Muscle of back (tissue), 11 donors: Measurements from ENCODE around the gene LMAN2. TPM values are rescaled to one million over a fixed set of nuclear protein-coding genes. Genes with fewer than 3 reads are reported as not detected.
"Not testable (repeated sequence)": the region's sequence is repeated elsewhere in the genome, so short reads cannot be mapped to it uniquely, and the experiment has no call there.

Experiments used
- DNase-seq, 3 donors: peaks; one replicate each; pipeline versions ENCODE4 v3.0.0 to v3.0.0-alpha.2; 2013
- polyA plus RNA-seq, 10 donors: library from polyadenylated mRNA; unstranded; fragments of 120-200 nt; gene quantifications; one replicate each; pipeline ENCODE4 v1.2.1, GENCODE V29; 2013; ENCODE audit not compliant: insufficient read length in 10 of 10

Gene LMAN2
- polyA plus RNA-seq, 10 donors, result 53.9 to 87.5 (median 67.8) TPM

DNA sequence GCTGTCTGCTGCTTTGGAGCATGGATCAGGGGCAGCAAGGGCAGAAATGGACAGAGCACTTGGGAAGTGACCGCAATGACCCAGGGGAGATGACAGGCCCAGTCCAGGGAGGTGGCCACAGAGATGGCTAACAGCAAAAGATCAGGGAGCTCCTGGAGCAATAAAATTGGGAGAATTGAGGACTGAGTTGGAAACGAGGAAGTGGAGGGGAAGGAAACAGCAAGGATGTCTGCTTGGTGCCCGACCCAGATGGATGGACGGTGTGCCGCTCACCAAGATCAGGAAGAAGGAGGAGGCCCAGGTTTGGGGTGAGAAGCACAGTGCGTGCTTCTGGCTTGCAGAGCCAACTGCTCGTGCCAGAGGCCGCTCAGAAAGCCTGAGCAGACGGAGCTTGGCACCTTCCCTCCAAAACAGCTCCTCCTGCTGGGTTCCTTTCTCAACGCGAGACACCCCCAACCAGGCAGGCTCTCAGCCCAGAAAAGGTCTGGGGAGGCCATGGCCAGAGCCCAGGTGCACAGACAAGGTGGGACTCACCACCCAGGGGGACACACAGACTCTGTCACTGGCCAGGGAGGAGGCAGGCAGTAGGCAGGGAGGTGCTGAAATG, 31.1 kb upstream of the LMAN2 start:
- DNase-seq, result peak in 1 of 3 donors; percentile 67

DNA sequence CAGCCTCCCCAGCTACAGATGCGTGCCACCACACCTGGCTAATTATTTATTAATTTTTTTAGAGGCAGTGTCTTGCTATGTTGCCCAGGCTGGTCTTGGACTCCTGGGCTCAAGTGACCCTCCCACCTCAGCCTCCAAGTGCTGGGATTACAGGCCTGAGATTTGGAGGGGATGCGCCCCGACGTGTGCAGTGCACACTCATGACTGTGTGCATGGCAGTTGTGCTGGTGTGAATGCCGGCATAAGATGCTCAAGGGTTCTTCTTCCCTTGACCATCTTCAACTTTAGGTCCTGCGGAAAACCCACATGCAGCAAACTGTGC, 29.3 kb upstream of the LMAN2 start:
- no peak for DNase-seq

DNA sequence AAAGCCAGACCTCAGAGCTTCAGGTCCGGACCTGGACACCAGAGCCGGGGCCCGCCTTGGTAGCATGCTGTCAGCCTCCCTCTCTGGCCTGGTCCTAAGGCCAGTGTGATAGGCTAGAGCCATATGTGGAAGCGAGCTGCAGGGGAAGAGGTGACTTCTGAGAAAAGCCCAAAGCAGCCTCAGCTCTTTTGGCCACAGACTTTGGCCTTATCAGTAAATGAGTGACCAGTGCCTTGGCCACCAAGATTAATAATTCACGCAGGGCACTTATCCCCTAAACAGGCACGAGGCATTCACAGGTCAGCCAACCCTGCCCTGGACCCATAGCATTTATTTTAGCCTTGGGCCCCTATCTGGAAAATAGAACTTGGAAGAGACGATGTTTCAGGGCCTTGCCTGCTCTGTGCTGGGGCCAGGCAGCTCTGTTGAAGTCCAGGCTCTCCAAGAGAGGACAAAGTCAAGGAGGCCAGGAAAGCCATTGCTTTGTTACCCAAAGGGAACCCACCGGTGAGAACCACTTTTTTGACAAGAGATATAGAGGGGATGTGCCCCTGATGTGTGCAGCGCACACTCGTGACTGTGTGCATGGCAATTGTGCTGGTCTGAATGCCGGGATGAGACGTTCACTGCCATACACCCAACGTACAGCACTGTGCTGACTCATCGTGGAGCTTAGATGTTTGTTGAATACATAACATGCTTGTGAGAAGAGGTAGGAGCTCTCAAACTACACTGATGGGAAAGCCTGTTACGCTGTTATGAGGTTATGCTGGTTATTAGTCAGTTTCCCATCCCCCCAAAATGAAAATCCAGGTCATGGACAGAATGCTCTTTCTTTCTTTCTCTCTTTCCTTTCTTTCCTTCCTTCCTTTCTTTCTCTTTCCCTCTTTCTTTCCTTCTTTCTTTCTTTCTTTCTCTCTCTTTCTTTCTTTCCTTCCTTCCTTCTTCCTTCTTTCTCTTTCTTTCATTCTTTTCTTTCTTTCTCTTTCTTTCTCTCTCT, 27.7 kb upstream of the LMAN2 start:
- DNase-seq, result peak in 1 of 3 donors; percentile 62

DNA sequence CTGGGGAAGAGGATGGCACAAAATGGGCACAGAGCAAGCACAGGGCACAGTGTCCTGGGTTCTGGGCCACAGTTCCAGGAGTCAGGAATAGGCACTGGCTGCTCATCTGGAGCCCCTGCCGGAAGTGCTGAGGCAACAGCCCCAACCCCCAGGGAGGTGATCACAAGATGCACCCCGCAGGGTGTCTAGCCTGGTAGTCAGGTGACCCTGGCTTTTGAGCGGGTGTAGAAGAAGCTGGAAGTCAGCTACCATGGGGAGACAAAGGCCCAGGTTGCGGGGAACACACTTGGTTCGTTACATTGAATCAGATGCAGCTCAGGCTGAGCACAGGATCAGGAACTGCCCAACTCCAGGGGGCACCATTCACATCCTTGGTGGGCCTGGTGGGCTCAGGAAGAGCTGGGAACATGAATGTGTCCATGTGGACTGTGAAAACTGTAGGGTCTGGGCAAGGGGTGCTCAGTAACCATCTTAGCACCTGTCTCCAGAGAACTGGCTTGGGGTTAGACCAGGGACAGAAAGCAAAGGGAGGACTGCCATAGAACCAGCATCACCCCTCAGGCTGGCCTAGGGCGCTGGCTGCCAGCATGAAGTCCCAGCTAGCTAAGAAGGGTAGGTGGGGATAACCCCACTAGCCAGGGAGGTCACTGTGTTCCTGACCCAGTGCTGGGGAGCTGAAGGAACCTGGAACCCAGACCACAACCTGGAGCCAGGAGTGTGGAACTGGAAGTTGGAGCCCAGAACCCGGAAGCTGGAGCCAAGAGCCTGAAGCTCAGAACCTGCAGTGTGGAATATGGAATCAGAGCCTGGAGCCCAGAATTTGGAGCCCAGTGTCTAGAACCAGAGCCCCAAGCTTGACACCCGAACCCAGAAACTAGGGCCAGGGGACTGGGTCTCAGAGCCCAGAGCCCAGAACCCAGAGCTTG, 26.6 kb upstream of the LMAN2 start:
- DNase-seq, result no peak

DNA sequence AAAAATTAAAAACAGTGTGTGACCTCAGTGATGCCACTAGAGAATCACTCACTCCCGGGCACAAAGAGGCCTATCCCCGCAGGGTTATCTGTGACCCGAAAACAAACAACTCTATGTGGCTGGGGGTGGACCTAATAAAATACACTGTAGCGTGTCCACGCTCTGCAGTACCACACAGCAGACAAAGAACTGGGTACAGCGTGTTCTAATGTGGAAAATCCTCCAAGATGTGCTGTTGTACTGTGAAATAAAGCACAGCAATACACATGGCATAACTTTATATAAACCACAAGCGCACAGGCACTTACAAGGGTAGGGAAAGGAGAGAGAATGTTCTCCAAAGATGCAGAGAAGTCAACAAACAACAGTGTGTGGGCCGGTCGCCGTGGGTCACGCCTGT, 24.6 kb upstream of the LMAN2 start:
- no peak for DNase-seq

DNA sequence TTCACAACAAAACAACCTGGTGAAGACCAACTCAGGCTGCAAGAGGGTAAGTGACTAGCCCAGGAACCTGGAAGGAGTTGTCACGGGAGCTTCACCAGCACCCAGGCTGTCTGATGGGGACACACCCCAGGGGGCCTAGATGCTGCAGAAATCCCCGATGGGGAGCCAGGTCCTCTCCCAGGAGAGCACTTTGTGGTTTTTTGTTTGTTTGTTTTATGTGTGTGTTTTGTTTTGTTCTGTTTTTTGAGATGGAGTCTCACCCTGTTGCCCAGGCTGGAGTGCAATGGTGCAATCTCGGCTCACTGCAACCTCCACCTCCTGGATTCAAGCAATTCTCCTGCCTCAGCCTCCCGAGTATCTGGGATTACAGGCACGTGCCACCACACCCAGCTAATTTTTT, 24.0 kb upstream of the LMAN2 start:
- not testable (repeated sequence) for DNase-seq

DNA sequence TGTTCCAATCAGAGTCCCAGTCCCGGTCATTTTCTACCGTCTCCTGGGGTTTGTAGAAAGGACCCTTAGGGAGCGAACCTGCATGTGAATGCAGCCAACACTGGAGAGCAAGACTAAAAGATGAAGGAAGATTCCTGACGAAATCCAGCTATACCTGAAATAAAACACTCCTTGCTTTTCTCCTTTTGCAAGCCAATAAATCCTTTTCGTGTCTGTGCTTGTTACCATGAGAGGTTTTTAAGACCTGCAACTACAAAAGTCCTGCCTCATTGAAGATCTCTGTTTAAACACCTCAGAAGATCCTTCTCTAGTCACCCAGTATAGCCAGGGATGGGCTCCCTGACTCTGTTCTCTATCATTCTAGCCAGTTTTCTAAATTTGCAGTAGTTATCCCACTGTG, 22.7 kb upstream of the LMAN2 start:
- DNase-seq, result no peak

DNA sequence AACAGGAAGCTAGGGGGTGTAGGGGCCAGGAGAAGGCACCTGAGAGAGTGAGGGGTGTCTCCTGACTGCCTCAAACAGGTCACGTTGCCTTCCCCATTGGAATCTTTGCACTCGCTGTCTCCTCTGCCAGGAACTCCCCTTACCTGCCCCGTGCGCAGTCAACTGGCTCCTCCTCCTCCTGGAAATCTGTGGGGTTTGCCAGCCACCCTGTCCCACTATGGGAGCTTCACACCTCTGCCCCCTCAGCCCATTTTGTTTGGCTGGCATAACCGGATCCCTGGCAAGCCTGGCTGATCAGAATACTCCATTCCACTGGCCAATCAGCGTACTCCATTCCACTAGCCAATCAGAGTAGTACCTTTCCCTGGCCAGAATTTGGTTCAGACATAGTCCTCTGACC, 22.3 kb upstream of the LMAN2 start:
- DNase-seq, result no peak

DNA sequence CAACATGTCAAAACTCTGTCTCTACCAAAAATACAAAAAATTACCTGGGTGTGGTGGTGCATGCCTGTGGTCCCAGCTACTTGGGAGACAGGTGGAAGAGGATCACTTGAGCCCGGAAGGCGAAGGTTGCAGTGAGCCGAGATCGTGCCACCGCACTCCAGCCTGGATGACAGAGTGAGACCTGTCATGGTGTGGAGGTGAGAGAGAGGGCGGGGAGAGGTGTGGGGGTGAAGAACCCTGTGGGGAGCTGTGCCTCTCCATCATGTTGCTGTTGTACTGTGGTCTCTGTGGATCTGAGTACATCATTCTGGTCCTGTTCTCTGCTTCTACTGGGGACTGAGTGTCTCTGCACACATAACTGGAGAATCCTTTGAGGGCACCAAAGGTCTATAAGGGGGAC, 21.4 kb upstream of the LMAN2 start:
- DNase-seq, result no peak

DNA sequence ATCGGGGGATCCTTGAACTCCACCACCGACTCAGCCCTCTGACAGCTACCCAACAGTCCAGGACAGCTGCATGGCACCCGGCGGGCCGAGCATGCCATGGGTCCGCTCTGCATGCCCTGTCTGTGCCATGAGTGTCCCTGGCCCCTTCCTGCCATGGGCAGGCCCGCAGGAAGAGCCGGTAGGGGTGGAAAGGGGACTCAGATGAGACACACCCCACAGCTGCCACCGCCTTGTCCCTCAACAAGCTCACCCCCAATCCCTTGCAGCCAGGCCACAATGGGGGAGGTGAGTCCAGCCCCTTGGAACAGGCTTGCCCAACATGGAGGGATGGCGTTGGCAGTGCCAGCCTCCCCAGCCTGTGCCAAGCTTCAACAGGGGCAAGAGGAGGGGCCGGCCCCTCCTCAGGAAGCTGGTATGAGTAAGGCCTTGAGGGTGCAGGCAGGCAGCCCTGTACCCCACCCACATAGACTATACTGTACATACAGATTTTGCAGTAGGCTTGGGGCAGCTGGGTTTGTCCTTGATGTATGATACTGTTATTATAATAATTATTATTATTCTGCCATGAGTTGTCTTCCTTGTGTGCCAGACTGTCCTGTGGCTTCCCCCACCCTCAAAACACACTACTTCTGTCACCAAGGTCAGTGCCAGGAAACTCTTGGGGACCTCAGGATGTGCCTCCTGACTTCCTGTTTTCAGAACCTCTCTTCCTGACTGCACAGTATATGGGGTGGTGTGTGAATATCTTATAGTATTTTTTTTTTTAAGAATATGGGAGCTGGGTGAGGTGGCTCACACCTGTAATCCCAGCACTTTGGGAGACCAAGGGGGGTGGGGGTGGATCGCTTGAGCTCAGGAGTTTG, 20.8 kb upstream of the LMAN2 start:
- no peak for DNase-seq

DNA sequence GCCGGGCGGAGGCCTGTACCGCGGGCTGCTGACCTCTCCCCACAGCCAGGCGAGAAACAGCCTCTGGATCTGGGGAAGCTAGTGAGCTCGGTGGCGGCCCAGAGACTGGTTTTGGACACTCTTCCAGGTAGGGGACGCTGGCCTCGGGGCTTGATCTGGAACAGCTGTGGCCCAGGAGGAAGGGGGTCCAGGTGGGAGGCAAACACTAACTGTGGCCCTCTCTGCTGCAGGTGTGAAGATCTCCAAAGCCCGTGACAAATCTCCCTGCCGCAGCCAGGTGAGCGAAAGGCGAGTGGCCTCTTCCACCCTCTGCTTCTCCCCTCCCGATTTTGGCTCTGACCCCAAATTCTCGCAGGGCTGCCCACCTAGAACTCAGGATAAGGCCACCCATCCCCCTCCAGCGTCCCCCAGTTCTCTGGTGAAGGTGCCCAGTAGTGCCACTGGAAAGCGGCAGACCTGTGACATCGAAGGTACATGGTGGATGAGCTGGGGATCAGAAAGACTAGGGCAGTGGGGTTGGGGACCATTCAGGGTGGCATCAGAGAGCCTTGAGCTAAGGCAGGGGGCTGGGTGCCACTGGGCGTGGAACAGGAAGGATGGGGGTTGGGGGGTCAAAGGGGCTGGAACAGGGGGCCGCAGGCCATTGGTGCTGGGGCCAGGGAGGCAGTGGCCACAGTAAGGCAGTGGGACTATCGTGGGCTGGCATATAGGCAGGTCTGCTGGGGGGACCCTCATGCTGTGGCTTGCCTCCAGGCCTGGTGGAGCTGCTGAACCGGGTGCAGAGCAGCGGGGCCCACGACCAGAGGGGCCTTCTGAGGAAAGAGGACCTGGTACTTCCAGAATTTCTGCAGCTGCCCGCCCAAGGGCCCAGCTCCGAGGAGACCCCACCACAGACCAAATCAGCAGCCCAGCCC, 19.9 kb upstream of the LMAN2 start:
- no peak for DNase-seq

DNA sequence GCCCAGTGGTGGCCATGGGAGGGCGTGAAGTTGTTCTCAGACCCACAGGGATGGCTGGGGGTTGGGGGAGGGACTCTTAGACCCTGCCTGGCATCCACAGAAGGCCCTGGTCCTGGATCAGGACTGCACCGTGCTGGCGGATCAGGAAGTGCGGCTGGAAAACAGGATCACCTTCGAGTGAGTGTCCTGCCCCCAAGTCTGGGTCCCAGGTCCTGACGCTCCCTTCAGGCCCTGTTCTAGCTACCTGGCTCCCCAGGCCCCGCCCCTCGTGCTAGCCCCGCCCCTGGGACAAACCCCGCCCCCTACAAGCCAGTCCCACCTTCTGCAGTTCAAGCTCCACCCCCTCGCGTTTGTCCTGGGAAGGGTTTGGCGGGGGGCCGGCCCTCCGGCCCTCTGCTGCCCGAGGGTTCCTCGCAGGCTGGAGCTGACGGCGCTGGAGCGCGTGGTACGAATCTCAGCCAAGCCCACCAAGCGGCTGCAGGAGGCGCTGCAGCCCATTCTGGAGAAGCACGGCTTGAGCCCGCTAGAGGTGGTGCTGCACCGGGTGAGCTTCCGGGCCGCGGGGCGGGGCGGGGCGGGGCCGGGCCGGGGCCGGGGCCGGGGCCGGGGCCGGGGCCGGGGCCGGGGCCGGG, 19.1 kb upstream of the LMAN2 start:
- DNase-seq, result peak; percentile 76 to 79 (median 78)

DNA sequence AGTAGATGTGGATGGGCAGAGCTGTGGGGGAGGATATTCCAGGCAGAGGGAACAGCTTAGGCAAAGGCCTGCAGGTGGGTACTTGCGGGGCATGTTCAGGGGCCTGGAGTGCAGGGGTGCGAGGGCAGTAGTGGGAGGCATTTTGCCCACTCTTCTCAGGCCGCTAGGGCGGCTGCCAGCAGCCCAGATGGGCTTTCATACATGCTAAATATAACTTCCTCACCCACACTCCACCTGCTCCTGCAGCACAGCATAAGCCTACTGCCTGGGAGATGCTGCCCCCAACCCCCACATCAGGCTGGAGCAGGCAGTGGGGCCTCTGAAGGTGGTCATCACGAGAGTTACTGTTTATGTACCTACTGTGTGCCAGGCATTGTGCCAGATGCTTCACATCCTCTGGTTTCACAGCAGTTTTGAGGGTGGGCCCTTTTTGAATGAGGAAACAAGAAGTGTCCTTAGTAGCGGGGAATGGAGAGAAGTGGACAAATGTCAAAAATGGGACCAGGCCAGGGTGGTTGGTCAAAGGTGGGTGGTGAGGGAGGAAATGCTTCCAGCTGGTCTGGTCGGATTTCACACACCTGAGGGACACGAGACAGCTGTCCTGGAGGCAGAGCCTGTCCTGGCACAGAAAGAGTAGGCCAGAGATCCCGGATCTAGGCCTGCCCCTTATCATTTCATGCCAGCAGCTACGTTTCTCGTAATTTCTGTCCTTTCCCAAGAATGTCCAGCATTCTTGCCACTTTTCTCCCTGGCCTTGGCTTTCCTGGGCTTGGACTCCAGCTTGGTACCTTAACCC, 18.4 kb upstream of the LMAN2 start:
- DNase-seq, result no peak

DNA sequence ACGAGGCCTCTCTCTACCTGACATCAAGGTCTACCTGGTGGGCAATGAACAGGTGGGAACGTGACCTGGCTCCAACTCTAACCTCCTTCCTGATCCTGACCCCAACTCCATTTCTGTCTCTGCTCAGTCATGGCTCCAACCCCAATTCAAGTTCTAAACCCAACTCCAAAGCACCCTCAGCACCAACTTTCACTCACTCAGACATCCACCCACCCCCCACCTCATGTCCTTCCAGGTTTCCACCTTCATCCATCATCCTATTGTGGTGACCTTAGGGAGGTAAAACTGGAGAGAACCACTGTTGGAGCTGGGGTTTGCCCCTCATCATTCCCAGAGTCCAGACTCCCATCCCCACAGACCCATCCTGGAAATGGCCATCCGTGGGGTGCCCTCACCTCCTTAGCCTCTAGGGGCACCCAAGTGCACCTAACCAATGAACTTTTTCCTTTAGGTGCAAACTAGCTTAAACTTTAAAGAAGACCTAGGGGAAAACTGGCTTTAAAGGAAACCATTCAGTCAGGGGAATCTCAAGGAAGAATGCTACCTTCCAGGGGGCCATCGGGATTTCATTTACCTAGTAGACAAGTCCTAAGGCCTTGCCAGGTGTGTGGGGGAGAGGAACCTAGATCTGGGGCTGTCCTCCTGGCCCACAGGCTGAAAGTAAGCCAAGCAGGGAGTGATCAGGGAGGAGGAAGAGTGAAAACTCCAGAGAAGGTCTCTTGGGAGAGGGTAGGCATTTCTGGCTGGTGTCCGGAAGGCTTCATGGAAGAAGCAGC, 17.6 kb upstream of the LMAN2 start:
- no peak for DNase-seq

DNA sequence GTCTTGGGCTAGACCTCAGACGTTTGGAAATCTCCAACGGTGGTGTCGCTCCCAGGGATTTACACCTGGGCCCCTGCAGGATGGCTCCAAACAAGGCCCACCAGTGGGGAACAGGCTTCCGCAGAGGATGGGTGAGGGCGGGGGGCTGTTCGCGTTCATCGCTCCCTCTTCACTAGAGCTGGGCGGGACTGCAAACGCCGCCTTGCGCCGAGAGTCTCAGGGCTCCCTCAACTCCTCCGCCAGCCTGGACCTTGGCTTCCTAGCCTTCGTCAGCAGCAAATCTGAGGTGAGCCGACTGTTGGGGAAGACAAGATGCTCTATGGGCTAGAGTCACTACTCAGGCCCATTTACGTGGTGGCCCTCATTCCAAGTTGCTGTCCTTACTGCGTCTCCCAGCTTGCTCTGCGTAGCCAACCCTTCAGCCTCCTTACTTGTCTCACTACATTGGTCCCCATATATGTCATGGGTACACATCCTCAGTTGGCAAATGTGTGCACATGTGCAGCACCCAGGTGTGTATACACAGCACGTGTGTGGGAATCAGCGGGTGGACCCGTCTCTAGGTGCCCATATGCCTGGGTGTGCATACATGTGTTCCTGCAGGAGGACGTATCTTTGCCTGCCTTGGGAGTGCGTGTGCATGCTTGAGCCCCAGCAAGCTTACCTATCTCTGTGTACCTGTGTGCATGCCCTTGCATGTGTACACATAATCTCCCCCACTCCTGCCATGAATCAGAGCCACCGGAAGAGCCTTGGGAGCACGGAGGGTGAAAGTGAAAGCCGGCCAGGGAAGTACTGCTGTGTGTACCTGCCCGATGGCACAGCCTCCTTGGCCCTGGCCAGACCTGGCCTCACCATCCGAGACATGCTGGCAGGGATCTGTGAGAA, 16.8 kb upstream of the LMAN2 start:
- DNase-seq, result no peak

DNA sequence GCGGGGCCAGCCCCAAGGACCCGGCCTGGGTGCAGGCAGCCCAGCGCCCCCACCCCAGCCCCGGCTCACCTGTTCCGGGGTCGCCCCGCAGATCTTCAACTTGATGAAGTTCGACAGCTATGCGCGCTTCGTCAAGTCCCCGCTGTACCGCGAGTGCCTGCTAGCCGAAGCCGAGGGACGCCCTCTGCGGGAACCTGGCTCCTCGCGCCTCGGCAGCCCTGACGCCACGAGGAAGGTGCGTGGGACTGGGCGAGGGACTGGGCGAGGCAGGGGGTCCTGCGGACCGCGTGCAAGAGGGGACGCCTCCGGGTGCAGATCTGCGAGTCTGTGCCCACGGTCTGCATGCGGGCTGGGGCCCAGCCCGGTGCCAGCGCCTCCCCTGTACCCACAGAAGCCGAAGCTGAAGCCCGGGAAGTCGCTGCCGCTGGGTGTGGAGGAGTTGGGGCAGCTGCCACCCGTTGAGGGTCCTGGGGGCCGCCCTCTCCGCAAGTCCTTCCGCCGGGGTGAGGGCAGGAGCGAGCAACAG, 15.9 kb upstream of the LMAN2 start:
- DNase-seq, result no peak
